GM19351 (cell line): ENCODE data around the gene DOC2A.
"Not testable (repeated sequence)": the region's sequence is repeated elsewhere in the genome, so short reads cannot be mapped to it uniquely, and the experiment has no call there.

Source experiments
- ATAC-seq: cut with Tn5 transposase; IDR thresholded peaks from one replicate; pipeline ENCODE4 v1.9.1; 2021; ENCODE audit warnings: mild to moderate bottlenecking, moderate library complexity; ENCODE audit not compliant: unreplicated experiment

Gene DOC2A

DNA sequence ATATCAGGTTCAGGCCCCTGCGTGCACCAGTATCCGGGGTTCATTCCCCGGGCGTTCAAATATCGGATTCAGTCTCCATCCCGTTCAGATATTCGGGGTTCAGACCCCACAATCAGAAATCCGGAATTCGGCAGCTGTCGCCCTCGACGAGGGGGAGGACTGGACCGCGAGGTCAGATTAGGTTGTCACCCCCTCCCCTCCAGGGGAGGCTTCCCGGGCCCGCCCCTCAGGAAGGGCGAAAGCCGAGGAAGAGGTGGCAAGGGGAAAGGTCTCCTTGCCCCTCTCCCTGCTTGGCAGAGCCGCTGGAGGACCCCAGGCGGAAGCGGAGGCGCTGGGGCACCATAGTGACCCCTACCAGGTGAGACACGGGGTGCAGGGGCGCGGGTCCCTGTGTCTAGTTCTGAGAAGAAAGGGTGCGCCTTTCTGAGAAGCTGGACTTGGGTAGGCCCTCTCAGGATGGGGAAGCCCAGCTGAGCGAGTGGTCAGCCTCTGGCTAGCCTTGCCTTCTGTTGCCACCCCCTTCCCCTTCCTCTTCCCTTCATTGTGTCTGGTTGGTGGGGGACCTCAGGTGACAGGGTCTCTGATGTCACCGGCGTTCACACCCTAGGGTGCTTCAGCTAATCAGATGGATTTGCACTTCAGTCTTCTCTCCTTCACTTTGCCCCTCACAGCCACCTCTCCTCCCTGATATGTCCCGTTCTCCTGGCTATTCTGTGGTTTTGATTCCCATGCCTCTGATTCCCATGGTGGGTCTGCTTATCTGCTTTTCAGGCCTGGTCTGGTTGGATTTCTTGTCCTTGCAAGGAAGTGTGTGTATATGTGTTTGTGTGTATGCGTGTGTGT lies 36.3 kb downstream of the DOC2A start:
- ATAC-seq: peak; percentile 7

DNA sequence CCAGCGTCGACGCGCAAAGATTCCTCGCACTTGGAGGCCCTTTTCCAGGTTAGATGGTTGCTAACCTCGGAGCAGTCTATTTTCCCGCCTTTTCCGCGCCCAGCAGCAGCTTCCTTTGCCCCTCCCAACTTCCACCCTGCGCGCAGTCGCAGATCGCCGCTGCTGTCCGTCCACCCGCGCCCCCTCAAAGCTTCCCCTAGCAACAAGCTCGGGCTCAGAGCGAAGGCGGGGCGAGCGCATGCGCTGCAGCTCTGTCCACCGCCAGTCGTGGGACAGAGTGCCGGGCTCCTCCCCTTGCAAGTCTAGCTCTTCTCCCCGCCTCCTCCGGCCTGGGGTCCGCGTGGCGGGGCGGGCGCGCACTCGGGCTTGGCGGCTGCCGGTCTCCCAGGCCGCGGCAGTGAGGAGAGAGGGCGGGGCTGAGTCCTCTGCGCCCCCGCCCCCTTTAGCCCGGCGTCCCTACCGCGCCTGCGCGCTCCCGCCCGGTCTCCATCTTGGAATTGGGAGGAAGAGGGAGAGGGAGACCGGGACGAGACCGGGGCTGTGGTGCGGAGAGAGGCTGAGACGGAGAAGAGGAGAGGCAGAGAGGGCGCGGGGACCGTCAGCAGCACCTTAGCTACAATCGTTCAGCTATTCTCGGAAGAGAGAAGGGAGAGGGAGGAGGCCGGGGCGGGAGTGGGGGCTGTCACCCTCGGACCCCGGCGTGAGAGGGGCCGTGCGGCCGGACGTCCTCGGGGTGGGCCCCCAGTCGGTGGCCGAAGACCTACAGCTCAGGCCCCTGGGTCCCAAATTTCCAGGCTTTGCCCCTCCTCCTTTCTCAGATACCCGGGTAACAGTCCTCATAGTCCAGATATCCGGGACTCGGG lies 37.2 kb downstream of the DOC2A start, which contains the start of gene TAOK2:
TSS of gene TAOK2 (plus strand) at position 485 of the 863 bp plus-strand sequence. CDS start 3,905 bp downstream, outside the sequence.
- ATAC-seq: peak; percentile 92

DNA sequence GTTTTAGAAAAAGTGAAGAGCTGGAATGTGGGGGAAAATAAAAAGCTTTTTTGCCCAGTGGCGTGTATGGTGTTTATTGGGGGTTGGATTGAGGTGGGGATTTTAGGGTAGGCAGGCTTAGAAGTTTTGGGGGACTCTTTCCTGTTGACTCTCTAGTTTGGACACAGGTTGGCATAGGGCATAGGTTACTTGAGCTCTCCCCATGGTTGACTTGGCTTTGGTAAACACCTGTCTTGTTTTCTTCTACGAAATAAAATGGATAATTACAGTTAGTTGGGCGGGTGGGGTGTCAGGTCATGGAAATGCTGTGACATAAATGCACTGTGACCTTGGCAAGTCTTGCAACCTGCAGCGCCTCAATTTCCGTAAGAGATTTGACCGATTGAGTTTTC lies 37.8 kb downstream of the DOC2A start:
- ATAC-seq: no peak

DNA sequence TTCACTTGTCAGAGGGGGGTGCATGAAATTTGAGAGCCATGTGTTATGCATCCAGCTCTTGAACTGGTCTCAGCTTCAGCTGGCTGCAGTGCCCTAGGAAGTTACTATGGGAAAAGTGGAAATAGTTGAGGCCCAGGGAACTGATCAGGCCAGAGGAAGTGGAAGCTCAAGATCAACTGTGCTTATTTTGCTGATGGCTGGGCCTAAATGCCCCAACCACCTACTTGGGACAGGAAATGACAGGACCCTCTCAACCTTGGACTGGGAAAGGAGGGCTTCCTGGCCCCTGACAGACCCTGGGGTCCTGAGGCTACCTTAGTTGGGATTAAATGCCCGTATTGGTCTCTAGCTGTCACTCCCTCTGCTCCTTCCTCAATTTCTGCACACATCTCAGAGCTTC lies 38.3 kb downstream of the DOC2A start:
- ATAC-seq: no peak

DNA sequence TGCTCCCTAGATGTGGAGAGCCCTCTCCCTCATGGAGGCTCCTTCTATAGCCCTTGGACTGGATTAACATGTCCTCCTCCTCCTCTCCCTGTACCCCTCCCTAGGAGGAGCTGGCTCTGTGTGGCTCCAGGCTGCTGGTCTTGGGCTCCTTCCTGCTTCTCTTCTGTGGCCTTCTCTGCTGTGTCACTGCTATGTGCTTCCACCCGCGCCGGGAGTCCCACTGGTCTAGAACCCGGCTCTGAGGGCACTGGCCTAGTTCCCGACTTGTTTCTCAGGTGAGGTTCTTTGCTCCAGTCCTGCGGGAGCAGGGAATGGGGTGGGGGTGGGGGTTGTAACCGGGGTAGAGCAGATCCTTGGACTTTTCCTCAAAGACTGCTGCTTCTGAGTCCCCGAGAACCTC lies 39.5 kb downstream of the DOC2A start:
- ATAC-seq: no peak

DNA sequence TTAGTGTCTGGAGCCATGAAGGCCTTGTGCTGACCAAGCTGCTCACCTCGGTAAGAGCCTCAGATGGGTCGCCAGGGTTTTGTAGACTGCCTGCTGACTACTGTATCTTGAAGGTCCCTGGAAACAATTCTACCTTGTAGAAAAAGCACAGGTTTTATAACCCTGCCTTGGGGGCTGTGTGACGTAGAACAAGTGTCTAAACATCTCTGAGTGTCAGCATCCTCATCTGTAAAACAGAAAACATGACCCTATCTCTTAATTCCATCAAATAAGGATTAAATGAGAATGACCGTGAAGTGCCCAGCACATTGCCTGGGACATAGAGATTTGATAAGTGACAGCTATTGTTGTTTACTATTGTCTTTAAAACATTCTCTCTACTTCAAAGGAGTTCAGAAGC lies 42.6 kb downstream of the DOC2A start:
- ATAC-seq: no peak

DNA sequence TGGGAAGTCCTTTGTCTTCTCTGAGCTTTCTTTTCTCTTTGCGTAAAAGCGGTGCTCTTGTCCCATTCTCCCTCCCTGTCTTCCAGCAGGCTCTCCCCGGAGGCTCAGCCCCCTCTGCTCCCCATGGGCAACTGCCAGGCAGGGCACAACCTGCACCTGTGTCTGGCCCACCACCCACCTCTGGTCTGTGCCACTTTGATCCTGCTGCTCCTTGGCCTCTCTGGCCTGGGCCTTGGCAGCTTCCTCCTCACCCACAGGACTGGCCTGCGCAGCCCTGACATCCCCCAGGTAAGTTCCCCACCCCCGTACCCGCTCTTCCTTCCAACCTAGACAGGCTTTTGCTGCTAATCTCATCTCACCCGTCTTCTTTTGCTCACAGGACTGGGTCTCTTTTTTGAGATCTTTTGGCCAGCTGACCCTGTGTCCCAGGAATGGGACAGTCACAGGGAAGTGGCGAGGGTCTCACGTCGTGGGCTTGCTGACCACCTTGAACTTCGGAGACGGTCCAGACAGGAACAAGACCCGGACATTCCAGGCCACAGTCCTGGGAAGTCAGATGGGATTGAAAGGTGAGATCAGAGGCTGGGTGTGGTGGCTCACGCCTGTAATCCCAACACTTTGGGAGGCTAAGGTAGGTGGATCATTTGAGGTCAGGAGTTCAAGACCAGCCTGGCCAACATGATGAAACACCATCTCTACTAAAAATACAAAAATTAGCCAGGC lies 47.6 kb downstream of the DOC2A start:
- ATAC-seq: no peak

DNA sequence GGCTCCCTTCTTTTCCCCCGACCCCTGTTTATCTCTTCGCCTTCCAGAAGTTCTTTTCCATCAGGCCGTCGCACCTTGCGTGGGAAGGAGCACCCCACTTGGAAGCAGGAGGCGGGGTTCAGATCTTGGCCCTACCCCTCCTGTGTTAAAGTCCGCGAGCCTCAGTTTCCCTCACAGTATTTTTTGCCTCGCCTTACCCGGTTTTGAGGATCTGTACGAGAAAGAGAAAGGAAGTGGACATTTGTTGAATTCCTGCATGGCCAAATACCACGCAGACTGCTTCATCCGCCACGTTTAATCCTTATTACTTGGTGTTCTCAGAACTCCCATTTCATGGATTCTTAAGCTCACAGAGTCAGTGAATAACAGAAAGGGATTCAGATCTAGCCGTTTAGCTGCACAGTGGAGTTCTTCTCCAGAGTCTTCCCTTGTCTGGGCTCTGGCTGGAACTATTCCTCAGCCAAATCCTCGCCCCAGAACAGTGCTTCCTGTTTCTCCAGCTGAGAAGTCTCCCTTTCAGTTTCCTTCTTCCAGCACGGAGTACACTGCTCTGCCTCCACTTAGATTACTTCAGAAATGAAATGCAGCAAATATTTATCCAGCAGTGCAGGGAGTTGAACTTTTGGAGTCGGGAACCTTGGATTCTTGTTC lies 48.4 kb downstream of the DOC2A start:
- ATAC-seq: no peak

DNA sequence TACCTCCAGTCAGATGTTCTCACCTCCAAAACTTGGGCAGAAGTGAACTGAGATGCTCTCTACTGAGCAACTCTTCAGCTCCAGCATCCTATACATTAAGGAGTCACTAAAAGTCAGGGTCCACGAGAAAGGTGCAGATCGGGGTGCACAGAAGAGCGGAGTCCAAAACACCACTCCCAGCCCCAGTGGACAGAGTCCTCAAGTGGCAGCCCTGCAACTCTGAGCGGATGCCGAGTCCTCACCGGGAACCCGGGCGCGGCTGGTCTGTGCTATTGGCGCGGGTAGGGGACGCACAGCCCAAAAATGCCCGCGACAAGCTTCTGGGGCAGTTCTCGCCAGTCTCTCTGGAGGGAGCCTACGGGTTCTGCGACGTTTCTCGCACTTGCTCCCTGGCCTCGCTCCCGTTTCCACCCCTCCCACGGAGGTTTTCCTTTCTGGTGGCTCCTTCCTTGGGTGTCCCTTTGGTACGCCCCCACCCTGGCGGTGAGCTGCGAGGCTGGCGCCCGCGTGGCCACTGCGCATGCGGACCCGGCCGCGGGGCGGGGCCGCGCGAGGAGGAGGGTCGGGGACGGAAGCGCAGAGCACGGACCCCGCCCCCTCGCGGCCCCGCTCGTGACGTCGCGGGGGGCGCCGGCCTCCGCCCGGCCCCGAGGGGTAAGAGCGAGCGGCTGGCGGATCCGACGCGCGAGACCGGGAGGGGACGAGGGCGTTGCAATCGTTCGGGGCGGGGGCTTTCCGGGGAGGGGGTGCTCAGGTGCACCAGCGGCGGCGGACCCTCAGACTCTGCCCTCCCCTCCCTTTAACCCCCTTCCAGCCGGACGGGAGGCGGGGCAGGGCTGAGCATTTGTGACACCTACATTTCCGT lies 49.1 kb downstream of the DOC2A start, which contains the start of gene TMEM219:
TSS of gene TMEM219 (plus strand) at position 601 of the 865 bp plus-strand sequence. CDS start 1,065 bp downstream, outside the sequence.
- ATAC-seq: peak; percentile 79

DNA sequence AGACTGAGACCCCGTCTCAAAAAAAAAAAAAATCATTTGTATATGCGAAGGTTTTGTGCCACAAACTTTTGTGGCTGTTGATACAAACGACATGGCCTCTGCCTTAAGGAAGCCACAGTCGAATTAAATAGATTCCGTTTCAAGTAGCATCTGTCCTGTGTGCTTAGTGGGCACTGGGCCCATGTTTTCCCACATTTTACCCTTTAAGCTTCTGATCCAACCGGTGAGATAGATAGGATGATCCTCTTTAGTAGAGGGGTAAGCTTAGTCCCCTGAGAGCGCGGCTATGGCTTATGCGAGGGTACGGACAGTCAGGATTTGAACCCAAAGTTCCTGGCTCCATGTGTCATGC lies 49.7 kb downstream of the DOC2A start:
- no peak for ATAC-seq

DNA sequence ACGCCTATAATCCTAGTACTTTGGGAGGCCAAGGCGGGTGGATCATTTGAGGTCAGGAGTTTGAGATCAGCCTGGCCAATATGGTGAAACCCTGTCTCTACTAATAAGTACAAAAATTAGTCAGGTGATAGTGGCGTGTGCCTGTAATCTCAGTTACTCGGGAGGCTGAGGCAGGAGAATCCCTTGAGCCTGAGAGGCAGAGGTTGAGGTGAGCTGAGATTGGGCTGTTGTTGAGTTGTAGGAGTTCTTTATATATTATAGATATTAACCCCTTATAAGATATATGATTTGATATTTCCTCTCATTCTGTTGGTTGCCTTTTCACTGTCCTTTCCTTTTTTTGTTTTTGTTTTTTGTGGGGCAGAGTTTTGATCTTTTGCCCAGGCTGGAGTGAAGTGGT lies 51.0 kb downstream of the DOC2A start:
- not testable (repeated sequence) for ATAC-seq

DNA sequence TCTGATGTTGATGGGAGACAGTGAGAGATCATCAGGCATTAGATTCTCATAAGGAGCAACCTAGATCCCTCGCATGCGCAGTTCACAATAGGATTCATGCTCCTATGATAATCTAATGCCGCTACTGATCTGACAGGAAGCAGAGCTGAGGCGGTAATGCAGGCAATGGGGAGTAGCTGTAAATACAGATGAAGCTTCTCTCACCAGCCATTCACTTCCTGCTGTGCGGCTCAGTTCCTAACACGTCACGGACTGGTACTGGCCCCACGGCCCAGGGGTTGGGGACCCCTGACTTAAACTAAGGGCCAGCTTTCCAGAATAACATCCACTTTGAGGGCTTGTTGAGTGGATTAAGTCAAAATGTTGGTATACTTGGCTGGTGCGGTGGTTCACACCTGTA lies 51.5 kb downstream of the DOC2A start:
- ATAC-seq: no peak

DNA sequence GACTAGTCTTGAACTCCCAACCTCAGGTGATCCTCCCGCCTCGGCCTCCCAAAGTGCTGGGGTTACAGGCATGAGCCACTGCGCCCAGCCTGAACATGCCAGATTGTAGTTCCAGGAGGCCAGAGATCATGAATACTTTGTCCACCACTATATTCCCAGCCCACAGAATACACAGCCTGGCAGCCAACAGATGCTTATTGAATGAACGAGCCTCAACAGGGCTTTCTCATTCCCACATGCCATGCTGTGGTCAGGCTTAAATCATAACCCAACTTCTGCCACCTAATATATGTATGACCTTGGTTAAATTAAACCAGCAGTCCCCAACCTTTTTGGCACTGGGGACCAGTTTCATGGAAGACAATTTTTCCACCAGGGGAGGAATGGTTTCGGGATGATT lies 52.1 kb downstream of the DOC2A start:
- no peak for ATAC-seq
